ENCODE results near the gene ARHGDIA.

DNA sequence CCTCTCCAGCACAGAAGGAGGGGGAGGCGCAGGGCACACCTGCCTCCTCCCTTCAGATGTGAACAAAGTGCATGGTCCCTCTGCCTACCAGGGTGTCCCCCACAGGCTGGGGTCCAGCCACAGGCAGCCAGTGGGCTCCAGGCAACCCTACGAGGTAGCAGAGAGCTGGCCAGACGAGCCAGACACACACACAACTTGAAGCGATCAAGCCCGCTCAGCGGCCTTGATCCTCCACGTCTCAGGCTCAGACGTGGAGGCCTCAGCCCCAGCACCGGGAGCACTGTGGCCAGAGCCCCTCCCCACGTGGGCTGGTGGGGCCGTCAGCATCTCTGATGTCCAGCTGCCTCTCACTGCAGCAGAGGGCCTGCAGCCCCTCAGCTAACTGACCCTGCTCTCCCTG, 46.5 kb downstream of the ARHGDIA start:
- TF ChIP-seq CTCF (IDR thresholded peaks at IDR 0.05; ENCODE audit: insufficient read depth, low read length): no peak
- no peak for TF ChIP-seq POLR2AphosphoS5 (IDR thresholded peaks at IDR 0.05; ENCODE audit: low read depth)
- no peak for TF ChIP-seq GABPA (IDR thresholded peaks at IDR 0.05; ENCODE audit: low read depth)
- TF ChIP-seq, protein P1, sequence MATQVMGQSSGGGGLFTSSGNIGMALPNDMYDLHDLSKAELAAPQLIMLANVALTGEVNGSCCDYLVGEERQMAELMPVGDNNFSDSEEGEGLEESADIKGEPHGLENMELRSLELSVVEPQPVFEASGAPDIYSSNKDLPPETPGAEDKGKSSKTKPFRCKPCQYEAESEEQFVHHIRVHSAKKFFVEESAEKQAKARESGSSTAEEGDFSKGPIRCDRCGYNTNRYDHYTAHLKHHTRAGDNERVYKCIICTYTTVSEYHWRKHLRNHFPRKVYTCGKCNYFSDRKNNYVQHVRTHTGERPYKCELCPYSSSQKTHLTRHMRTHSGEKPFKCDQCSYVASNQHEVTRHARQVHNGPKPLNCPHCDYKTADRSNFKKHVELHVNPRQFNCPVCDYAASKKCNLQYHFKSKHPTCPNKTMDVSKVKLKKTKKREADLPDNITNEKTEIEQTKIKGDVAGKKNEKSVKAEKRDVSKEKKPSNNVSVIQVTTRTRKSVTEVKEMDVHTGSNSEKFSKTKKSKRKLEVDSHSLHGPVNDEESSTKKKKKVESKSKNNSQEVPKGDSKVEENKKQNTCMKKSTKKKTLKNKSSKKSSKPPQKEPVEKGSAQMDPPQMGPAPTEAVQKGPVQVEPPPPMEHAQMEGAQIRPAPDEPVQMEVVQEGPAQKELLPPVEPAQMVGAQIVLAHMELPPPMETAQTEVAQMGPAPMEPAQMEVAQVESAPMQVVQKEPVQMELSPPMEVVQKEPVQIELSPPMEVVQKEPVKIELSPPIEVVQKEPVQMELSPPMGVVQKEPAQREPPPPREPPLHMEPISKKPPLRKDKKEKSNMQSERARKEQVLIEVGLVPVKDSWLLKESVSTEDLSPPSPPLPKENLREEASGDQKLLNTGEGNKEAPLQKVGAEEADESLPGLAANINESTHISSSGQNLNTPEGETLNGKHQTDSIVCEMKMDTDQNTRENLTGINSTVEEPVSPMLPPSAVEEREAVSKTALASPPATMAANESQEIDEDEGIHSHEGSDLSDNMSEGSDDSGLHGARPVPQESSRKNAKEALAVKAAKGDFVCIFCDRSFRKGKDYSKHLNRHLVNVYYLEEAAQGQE (IDR thresholded peaks at IDR 0.05; ENCODE audit: insufficient replicate concordance, low read depth): no peak
- TF ChIP-seq SPI1 (IDR thresholded peaks at IDR 0.05; ENCODE audit: borderline replicate concordance, low read depth): no peak

Measured in HL-60 (cell line).